BLaER1 treated with 17β-estradiol and CSF1 and Interleukin-3, amounts not matched to agents 10 nM and 100 nM (cell line): Measurements from ENCODE around the gene NCBP3.
"Not testable (repeated sequence)": the region's sequence is repeated elsewhere in the genome, so short reads cannot be mapped to it uniquely, and the experiment has no call there.

ENCODE experiments used
- H3K27ac ChIP-seq, 11 experiments: shearing (Covaris generic); formaldehyde crosslinking; 2 replicates each; pipeline ENCODE4 v1.8.1; 2022
- H3K27me3 ChIP-seq, 11 experiments: shearing (Covaris generic); formaldehyde crosslinking; 2 replicates each; pipeline ENCODE4 v1.8.1; 2022
- H3K36me3 ChIP-seq, 11 experiments: shearing (Covaris generic); formaldehyde crosslinking; 2 replicates each; pipeline ENCODE4 v1.8.1; 2022
- H3K4me1 ChIP-seq, 10 experiments: shearing (Covaris generic); formaldehyde crosslinking; 2 replicates each; pipeline ENCODE4 v1.8.1; 2022
- H3K4me2 ChIP-seq, 11 experiments: shearing (Covaris generic); formaldehyde crosslinking; 2 replicates each; pipeline ENCODE4 v1.8.1; 2022
- H3K4me3 ChIP-seq, 10 experiments: shearing (Covaris generic); formaldehyde crosslinking; 2 replicates each; pipeline ENCODE4 v1.8.1; 2022
- H3K9ac ChIP-seq, 11 experiments: shearing (Covaris generic); formaldehyde crosslinking; 2 replicates each; pipeline ENCODE4 v1.8.1; 2022
- H3K9me3 ChIP-seq, 11 experiments: shearing (Covaris generic); formaldehyde crosslinking; replicated peaks in 1 of 11; 2 replicates each; pipeline ENCODE4 v1.8.1; 2022
- H4K20me1 ChIP-seq, 11 experiments: shearing (Covaris generic); formaldehyde crosslinking; 2 replicates each; pipeline ENCODE4 v1.8.1; 2022
- Cebpa-rat ChIP-seq, 11 experiments: shearing (Covaris generic); IDR thresholded peaks; 2 replicates each; pipeline ENCODE4 v1.8.1; 2022

Gene NCBP3

GRCh38 chr17:3795390-3796102 is 50.5 kb downstream of the NCBP3 start:
- peaks cover 51 to 70% (median 63%) of the 10 kb centered on the region in 10 experiments for H3K4me1 ChIP-seq
- no peaks in the 10 kb centered on the region for H3K9me3 ChIP-seq
- peaks cover 0 to 5% (median 0%) of the 10 kb centered on the region in 11 experiments; a peak in 1 of 22 replicates for H4K20me1 ChIP-seq
- no peaks in the 10 kb centered on the region for H3K36me3 ChIP-seq
- no peak overlapping the region for H3K4me3 ChIP-seq
- peak overlapping the region in 3 of 11 experiments; percentile 6 to 35 (median 24); a peak in 5 of 22 replicates for H3K9ac ChIP-seq
- no peak for TF ChIP-seq Cebpa-rat (IDR thresholded peaks at IDR 0.05)
- peak overlapping the region in 6 of 11 experiments; percentile 3 to 72 (median 42); a peak in 5 of 22 replicates for H3K4me2 ChIP-seq
- no peaks in the 10 kb centered on the region for H3K27me3 ChIP-seq
- peak overlapping the region in 4 of 11 experiments; percentile 8 to 44 (median 26); a peak in 3 of 22 replicates for H3K27ac ChIP-seq

DNA sequence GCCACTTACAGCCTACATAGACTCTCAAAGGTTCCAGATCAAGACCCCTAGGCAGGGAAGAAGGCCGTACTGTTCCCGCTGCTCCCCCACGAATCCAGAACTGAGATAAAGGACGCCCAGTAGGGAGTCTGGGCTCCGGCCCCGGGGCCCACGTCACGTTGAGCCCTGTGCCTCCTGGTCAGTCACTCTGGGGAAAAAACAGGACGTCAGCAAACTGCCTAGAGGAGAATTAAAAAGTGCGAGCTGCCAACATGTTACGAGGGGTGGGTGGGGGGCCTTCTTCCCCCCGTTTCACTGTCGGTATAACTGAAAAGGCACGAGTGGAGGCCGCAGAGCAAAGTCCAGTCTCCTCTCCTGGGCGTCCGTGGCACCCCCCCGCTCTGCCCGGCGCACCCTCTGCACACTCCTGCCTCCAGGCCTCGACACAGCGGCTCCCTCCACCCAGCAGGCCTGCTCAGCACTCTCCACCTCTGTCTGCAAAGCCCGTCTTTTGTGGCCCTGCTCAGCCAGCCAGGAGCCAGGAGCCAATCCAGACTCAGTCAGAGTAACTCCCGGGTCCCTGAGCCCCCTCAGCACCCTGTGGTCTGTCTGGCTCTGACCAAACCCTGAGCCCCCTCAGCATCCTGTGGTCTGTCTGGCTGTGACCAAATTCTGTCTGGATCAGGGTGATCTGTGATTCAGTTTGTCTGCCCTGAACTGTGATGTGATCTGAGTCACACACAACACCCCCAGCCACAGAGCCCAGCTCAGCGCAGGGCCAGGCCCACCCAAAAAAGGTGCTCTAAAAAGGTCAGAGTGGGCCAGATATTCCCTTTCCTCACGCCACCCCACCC is 51.3 kb downstream of the NCBP3 start:
- Histone ChIP-seq H3K9ac (peak overlapping the region in 3 of 11 experiments; percentile 6 to 35 (median 24); a peak in 5 of 22 replicates), H3K4me1 (peaks cover 50 to 70% (median 63%) of the 10 kb centered on the region in 10 experiments), H3K9me3 (no peaks in the 10 kb centered on the region), H3K27me3 (no peaks in the 10 kb centered on the region), H3K4me2 (peak overlapping the region in 5 of 11 experiments; percentile 3 to 65 (median 12); a peak in 3 of 22 replicates), H4K20me1 (peaks cover 0 to 5% (median 0%) of the 10 kb centered on the region in 11 experiments; a peak in 1 of 22 replicates), H3K4me3 (no peak overlapping the region), H3K36me3 (no peaks in the 10 kb centered on the region), H3K27ac (peak overlapping the region in 4 of 11 experiments; percentile 8 to 44 (median 26); a peak in 3 of 22 replicates)
- no peak for TF ChIP-seq Cebpa-rat (IDR thresholded peaks at IDR 0.05)

DNA sequence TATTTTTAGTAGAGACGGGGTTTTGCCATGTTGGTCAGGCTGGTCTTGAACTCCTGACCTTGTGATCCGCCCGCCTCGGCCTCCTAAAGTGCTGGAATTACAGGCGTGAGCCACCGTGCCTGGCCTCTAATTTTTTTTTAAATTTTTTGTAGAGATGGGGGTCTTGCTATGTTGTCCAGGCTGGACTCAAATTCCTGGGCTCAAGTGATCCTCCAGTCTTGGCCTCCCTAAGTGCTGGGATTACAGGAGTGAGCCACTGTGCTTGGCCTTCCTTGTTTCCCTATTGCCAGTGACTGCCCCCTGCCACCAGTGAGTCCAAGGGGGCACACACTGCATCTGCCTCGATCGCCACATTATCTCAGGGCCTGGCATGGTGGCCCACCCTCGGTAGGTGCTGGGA is 51.9 kb downstream of the NCBP3 start:
- not testable (repeated sequence) for H3K27me3 ChIP-seq, H3K36me3 ChIP-seq, H3K9ac ChIP-seq, H4K20me1 ChIP-seq, H3K9me3 ChIP-seq, H3K4me3 ChIP-seq, H3K4me2 ChIP-seq
- Histone ChIP-seq H3K27ac (peak overlapping the region in 1 of 11 experiments; percentile 44; a peak in 1 of 22 replicates), H3K4me1 (peaks cover 44 to 69% (median 62%) of the 10 kb centered on the region in 10 experiments)

GRCh38 chr17:3793258-3793657 is 52.8 kb downstream of the NCBP3 start:
- H3K4me3 ChIP-seq, H3K36me3 ChIP-seq, H4K20me1 ChIP-seq, H3K9me3 ChIP-seq, H3K4me2 ChIP-seq, H3K9ac ChIP-seq, H3K27ac ChIP-seq, H3K27me3 ChIP-seq: not testable (repeated sequence)
- H3K4me1 ChIP-seq: peaks cover 38 to 67% (median 60%) of the 10 kb centered on the region in 10 experiments

DNA sequence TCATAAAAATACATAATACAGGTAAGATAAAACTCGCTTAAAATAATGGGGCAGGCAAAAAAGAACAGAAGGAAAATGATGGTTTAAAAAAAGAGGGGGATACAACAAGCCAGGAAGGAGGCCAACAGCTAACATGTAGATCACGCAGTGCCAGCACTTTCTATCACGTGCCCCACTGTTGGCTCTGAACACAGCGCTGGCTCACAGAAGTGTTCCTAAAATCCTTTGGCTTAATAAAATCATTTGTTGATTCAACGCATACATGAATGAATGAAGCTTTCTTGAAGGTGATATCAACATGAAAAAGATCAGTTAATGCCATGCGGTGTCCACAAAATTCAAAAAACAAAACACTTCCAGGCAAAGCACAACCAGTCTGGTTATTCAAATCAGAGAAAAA is 53.6 kb downstream of the NCBP3 start:
- Histone ChIP-seq H3K4me1 (peaks cover 37 to 67% (median 58%) of the 10 kb centered on the region in 10 experiments), H3K27ac (no peak overlapping the region), H3K9me3 (no peaks in the 10 kb centered on the region), H3K4me2 (peak overlapping the region in 1 of 11 experiments; percentile 62; a peak in 1 of 22 replicates), H3K36me3 (no peaks in the 10 kb centered on the region), H3K9ac (no peak overlapping the region), H4K20me1 (no peaks in the 10 kb centered on the region), H3K27me3 (no peaks in the 10 kb centered on the region), H3K4me3 (no peak overlapping the region)
- TF ChIP-seq Cebpa-rat (IDR thresholded peaks at IDR 0.05): no peak

- no peaks in the 10 kb centered on the region for H3K9me3 ChIP-seq
- H3K9ac ChIP-seq: peak overlapping the region in 3 of 11 experiments; percentile 35 to 54 (median 46); a peak in 3 of 22 replicates
Observed at GRCh38 chr17:3788200-3788599, 57.8 kb downstream of the NCBP3 start.

DNA sequence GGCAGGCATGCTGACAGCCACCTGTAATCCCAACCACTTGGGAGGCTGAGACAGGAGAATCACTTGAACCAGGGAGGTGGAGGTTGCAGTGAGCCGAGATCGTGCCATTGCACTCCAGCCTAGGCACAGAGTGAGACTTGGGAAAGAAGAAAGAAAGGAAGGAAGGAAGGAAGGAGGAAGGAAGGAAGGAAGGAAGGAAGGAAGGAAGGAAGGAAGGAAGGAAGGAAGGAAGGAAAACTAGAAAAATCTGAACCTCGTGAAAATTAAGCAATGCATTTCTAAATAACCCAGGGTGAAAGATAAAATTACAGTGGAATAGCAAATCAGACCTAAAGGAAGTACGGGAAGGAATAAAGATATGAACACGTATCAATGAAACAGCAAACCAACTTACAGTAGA is 60.7 kb downstream of the NCBP3 start:
- not testable (repeated sequence) for H3K27me3 ChIP-seq, H4K20me1 ChIP-seq, H3K27ac ChIP-seq, H3K9ac ChIP-seq, H3K4me2 ChIP-seq, H3K36me3 ChIP-seq, H3K9me3 ChIP-seq, H3K4me3 ChIP-seq
- peaks cover 9 to 27% (median 23%) of the 10 kb centered on the region in 10 experiments for H3K4me1 ChIP-seq

More at GRCh38 chr17:3788200-3788599, 57.8 kb downstream of the NCBP3 start:
- no peaks in the 10 kb centered on the region for H3K36me3 ChIP-seq
- H3K27ac ChIP-seq: peak overlapping the region in 2 of 11 experiments; percentile 30 to 45; a peak in 2 of 22 replicates
- no peaks in the 10 kb centered on the region for H4K20me1 ChIP-seq
- H3K4me2 ChIP-seq: peak overlapping the region; percentile 27 to 73 (median 62); a peak in 17 of 22 replicates
- TF ChIP-seq Cebpa-rat (IDR thresholded peaks at IDR 0.05): no peak
- no peak overlapping the region for H3K4me3 ChIP-seq
- H3K4me1 ChIP-seq: peaks cover 29 to 44% (median 37%) of the 10 kb centered on the region in 10 experiments
- H3K27me3 ChIP-seq: no peaks in the 10 kb centered on the region

DNA sequence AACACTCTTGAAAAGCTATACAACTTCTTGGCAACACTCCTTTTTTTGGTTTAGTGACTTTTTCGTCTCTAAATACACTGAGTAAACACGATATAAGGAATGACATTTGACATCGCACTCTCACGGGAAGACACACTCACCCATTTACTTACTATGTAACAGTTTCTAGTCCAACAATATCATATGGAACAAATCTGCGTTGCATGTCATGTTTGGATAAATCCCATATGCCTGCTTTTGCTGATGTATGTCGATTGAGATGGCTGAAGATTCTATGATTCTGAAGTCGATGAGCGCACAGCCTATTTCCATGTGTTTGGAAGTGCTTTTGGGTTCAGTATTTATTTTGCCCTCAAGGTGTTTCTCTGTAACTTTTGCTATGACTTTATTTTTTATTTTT is 63.3 kb downstream of the NCBP3 start:
- Histone ChIP-seq H3K4me2 (no peak overlapping the region), H3K9me3 (no peaks in the 10 kb centered on the region), H3K36me3 (no peaks in the 10 kb centered on the region), H4K20me1 (no peaks in the 10 kb centered on the region), H3K27ac (no peak overlapping the region), H3K9ac (no peak overlapping the region), H3K27me3 (no peaks in the 10 kb centered on the region), H3K4me1 (peaks cover 0 to 4% (median 2%) of the 10 kb centered on the region in 10 experiments; a peak in 11 of 20 replicates), H3K4me3 (no peak overlapping the region)
- no peak for TF ChIP-seq Cebpa-rat (IDR thresholded peaks at IDR 0.05)

- Histone ChIP-seq H3K9me3 (no peaks in the 10 kb centered on the region), H3K4me3 (no peak overlapping the region), H3K9ac (no peak overlapping the region), H3K27me3 (no peaks in the 10 kb centered on the region), H3K27ac (no peak overlapping the region), H3K36me3 (no peaks in the 10 kb centered on the region), H4K20me1 (no peaks in the 10 kb centered on the region), H3K4me1 (no peaks in the 10 kb centered on the region), H3K4me2 (no peak overlapping the region)
- no peak for TF ChIP-seq Cebpa-rat (IDR thresholded peaks at IDR 0.05)
Observed at GRCh38 chr17:3780986-3781385, 65.1 kb downstream of the NCBP3 start.
